ENCODE measurements around the gene IFT43. TPM values are rescaled to one million over a fixed set of nuclear protein-coding genes. Genes with fewer than 3 reads are reported as not detected.

IFT43 gene
- total RNA-seq, 1 experiment from 2014 or later, result 19.5 TPM

DNA sequence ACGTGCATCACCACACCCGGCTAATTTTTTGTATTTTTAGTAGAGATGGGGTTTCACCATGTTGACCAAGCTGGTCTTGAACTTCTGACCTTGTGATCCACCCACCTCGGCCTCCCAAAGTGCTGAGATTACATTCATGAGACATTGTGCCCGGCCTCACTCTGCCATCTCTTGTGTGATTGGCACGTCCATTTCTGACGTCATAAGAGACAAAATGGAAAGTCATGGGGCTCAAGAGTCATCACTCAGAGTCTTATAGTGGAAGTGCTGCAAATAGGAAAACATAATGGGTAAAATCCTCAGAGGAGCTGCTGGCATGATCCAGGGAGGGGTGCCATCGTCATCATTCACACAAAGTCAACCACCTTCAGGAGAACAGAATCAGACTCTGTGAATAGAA lies 112.0 kb downstream of the IFT43 start:
- no peaks in the 10 kb centered on the region for H3K4me1 Mint-ChIP-seq (ENCODE audit: low read depth, unreplicated experiment)
- no TSS peak for BruUV-seq (replicated peaks)
- Histone ChIP-seq H3K4me3 (ENCODE audit: low read depth, low read length) (no peak overlapping the region), H3K9me3 (no peaks in the 10 kb centered on the region), H3K4me1 (no peaks in the 10 kb centered on the region), H3K27me3 (replicated peaks; ENCODE audit: control insufficient read depth, insufficient read depth, low read length) (no peaks in the 10 kb centered on the region), H3K36me3 (ENCODE audit: control insufficient read depth, insufficient read depth, low read length) (no peaks in the 10 kb centered on the region)
- CTCF ChIA-PET, result no interaction called here
- H3K4me3 Mint-ChIP-seq (ENCODE audit: unreplicated experiment), result no peak overlapping the region
- H3K36me3 Mint-ChIP-seq (ENCODE audit: insufficient read depth, unreplicated experiment), result no peaks in the 10 kb centered on the region
- peaks cover 2% of the 10 kb centered on the region for H3K27me3 Mint-ChIP-seq (ENCODE audit: insufficient read depth, unreplicated experiment)
- no peak overlapping the region for H3K27ac Mint-ChIP-seq (ENCODE audit: unreplicated experiment)
- intact Hi-C loops (cut with micrococcal nuclease; ENCODE audit: unreplicated experiment), result no loop called here
- DNase-seq, result no peak
- H3K9me3 Mint-ChIP-seq (ENCODE audit: unreplicated experiment), result no peaks in the 10 kb centered on the region
- TF ChIP-seq, protein P1, sequence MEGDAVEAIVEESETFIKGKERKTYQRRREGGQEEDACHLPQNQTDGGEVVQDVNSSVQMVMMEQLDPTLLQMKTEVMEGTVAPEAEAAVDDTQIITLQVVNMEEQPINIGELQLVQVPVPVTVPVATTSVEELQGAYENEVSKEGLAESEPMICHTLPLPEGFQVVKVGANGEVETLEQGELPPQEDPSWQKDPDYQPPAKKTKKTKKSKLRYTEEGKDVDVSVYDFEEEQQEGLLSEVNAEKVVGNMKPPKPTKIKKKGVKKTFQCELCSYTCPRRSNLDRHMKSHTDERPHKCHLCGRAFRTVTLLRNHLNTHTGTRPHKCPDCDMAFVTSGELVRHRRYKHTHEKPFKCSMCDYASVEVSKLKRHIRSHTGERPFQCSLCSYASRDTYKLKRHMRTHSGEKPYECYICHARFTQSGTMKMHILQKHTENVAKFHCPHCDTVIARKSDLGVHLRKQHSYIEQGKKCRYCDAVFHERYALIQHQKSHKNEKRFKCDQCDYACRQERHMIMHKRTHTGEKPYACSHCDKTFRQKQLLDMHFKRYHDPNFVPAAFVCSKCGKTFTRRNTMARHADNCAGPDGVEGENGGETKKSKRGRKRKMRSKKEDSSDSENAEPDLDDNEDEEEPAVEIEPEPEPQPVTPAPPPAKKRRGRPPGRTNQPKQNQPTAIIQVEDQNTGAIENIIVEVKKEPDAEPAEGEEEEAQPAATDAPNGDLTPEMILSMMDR (IDR thresholded peaks at IDR 0.05; ENCODE audit: insufficient read depth in 1 of 2, low read depth in 1 of 2, low read length in 1 of 2, severe bottlenecking in 1 of 2, unreplicated experiment in 1 of 2), result no peak
- POLR2A ChIA-PET, result interaction anchor here (0.6 kb wide), 1 partner anchor 60 kb away, joined by 3 read pairs; no protein-coding TSS in a partner anchor

DNA sequence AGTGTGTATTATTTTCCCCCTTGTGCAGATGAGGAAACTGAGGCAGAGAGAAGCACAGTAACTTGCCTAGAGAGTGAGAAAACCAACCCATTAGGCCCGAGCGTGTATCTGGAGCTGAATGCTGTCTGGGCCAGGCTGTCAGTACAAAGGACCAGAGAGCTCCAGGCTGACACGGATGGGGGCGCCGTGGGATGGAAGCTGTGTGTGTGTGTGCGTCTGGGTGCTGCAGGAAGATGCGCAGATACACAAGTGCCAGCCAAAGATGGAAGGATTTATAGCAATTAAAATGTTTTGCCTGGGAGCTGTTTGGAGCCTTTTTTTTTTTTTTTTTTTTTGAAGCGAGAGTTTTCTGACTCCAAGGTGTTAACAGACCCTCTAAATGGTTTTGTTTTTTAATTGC lies 112.5 kb downstream of the IFT43 start:
- Mint-ChIP-seq H3K4me1 (ENCODE audit: low read depth, unreplicated experiment) (no peaks in the 10 kb centered on the region), H3K36me3 (ENCODE audit: insufficient read depth, unreplicated experiment) (no peaks in the 10 kb centered on the region), H3K27me3 (ENCODE audit: insufficient read depth, unreplicated experiment) (peaks cover 2% of the 10 kb centered on the region), H3K9me3 (ENCODE audit: unreplicated experiment) (no peaks in the 10 kb centered on the region), H3K27ac (ENCODE audit: unreplicated experiment) (no peak overlapping the region), H3K4me3 (ENCODE audit: unreplicated experiment) (no peak overlapping the region)
- BruUV-seq (replicated peaks), result no TSS peak
- ChIA-PET POLR2A (no interaction called here), CTCF (no interaction called here)
- Histone ChIP-seq H3K4me1 (no peaks in the 10 kb centered on the region), H3K4me3 (ENCODE audit: low read depth, low read length) (no peak overlapping the region), H3K9me3 (no peaks in the 10 kb centered on the region), H3K27me3 (replicated peaks; ENCODE audit: control insufficient read depth, insufficient read depth, low read length) (no peaks in the 10 kb centered on the region), H3K36me3 (ENCODE audit: control insufficient read depth, insufficient read depth, low read length) (no peaks in the 10 kb centered on the region)
- TF ChIP-seq, protein P1 (IDR thresholded peaks at IDR 0.05; ENCODE audit: insufficient read depth in 1 of 2, low read depth in 1 of 2, low read length in 1 of 2, severe bottlenecking in 1 of 2, unreplicated experiment in 1 of 2), result no peak
- no peak for DNase-seq
- intact Hi-C loops (cut with micrococcal nuclease; ENCODE audit: unreplicated experiment), result no loop called here

DNA sequence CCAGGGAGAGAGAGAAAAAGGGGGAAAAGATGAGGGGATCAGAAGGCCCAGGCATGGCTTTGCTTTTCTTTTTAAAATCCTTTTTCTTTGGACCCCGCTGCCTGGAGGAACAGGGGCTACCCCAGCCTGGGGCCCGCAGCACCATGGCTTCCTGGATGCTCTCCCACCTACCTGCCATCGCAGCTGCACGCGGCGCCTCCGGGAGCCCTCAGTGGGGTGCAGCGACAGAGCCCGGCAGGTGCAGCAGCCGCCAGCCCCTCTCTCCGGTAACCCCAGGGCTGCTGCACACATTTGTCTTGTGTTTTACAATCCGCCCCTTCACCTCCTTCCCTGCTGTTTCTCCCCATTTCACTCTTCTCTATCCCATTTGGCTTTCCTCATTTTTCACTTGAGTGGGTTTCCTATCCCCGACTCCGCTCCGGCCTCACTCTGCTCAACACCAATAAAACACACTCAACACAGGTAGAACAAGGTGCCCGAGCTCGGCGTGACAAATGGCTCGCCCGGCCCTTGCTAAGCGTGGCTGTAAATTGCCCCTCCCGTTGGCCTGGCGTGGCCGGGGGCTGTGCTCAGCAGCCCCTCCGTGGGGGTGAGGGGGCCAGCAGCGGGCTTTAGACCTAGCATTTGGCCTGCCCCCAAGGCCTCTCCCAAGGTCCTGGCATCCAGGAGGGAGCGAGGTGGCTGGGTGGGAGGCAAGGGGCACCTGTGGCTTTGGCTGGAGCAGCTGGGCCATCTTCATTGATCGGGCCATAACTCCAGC lies 113.5 kb downstream of the IFT43 start:
- no peaks in the 10 kb centered on the region for H3K36me3 Mint-ChIP-seq (ENCODE audit: insufficient read depth, unreplicated experiment)
- BruUV-seq (replicated peaks), result no TSS peak
- ChIA-PET CTCF (no interaction called here), POLR2A (no interaction called here)
- intact Hi-C loops (cut with micrococcal nuclease; ENCODE audit: unreplicated experiment), result no loop called here
- H3K27me3 Mint-ChIP-seq (ENCODE audit: insufficient read depth, unreplicated experiment), result peaks cover 2% of the 10 kb centered on the region
- no peaks in the 10 kb centered on the region for H3K36me3 ChIP-seq (ENCODE audit: control insufficient read depth, insufficient read depth, low read length)
- H3K9me3 ChIP-seq, result no peaks in the 10 kb centered on the region
- H3K4me3 ChIP-seq (ENCODE audit: low read depth, low read length), result no peak overlapping the region
- no peaks in the 10 kb centered on the region for H3K9me3 Mint-ChIP-seq (ENCODE audit: unreplicated experiment)
- TF ChIP-seq, protein P1 (IDR thresholded peaks at IDR 0.05; ENCODE audit: insufficient read depth in 1 of 2, low read depth in 1 of 2, low read length in 1 of 2, severe bottlenecking in 1 of 2, unreplicated experiment in 1 of 2), result no peak
- H3K4me3 Mint-ChIP-seq (ENCODE audit: unreplicated experiment), result no peak overlapping the region
- H3K4me1 Mint-ChIP-seq (ENCODE audit: low read depth, unreplicated experiment), result no peaks in the 10 kb centered on the region
- no peaks in the 10 kb centered on the region for H3K27me3 ChIP-seq (replicated peaks; ENCODE audit: control insufficient read depth, insufficient read depth, low read length)
- no peak for DNase-seq
- no peaks in the 10 kb centered on the region for H3K4me1 ChIP-seq
- no peak overlapping the region for H3K27ac Mint-ChIP-seq (ENCODE audit: unreplicated experiment)
